T-helper 2 cell treated with Interferon-gamma antibody and Interleukin-4, amounts not matched to agents 5 μg/mL and 100 μg/mL, for 36 hours (primary cell): Measurements from ENCODE around the gene C1orf105.
"Not testable (repeated sequence)": the region's sequence is repeated elsewhere in the genome, so short reads cannot be mapped to it uniquely, and the experiment has no call there.

ENCODE experiments used
- DNase-seq: peaks from one replicate; pipeline ENCODE4 v3.0.0; 2021; ENCODE audit warnings: low spot score
- H3K27ac Mint-ChIP-seq: one replicate; pipeline ENCODE4 v1.8.0; 2021; ENCODE audit warnings: mild to moderate bottlenecking, mixed read lengths
- H3K27me3 Mint-ChIP-seq: one replicate; pipeline ENCODE4 v1.8.0; 2021; ENCODE audit warnings: low read depth, mixed read lengths
- H3K36me3 Mint-ChIP-seq: one replicate; pipeline ENCODE4 v1.8.0; 2021; ENCODE audit warnings: low read depth, mixed read lengths
- H3K4me1 Mint-ChIP-seq: one replicate; pipeline ENCODE4 v1.8.0; 2021; ENCODE audit warnings: low read depth, mixed read lengths
- H3K4me3 Mint-ChIP-seq: one replicate; pipeline ENCODE4 v1.8.0; 2022; ENCODE audit warnings: mild to moderate bottlenecking, moderate library complexity, mixed read lengths
- H3K9me3 Mint-ChIP-seq: one replicate; pipeline ENCODE4 v1.8.0; 2021; ENCODE audit warnings: mixed read lengths

C1orf105 gene

DNA sequence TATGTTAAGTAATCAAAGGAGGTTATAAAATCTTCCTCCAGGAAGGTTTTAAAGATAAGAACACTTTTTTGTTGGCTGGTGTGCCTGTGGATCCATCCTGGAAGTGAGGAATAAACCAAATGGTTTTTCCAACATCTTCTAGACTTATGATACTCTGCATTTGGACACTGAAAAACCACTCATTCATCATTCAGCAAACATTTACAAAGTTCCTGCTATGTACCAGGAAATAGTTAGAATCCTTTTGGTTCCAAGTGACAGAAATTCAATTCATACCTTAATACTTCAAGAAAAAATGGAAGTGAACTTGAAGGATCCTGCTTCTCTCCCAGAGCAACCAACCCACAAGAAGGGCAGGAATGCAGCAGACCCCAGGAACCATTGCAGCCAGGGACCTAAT lies 63.0 kb downstream of the C1orf105 start:
- Mint-ChIP-seq H3K27me3 (peaks cover 30% of the 10 kb centered on the region), H3K4me3 (no peak overlapping the region), H3K4me1 (peaks cover 8% of the 10 kb centered on the region), H3K36me3 (no peaks in the 10 kb centered on the region), H3K27ac (no peak overlapping the region), H3K9me3 (no peaks in the 10 kb centered on the region)
- no peak for DNase-seq

DNA sequence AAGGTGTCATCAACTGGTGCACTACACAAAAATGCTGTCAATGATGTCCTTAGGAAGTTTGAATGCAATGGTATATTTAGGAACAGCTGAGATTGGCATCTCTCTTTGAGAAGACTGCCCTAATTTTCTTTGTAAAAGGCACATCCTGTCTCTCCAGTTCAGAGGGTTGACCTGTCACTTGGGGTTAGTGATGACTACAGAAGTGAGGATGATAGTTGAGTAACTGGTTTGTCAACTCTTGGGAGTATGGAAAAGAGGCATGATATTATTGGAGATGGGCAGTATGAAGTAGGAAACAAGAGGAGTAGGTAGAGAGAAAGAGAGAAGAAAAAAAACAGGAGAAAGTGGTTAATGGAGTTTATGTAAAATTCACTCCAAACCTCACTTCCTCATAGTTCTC lies 63.8 kb downstream of the C1orf105 start:
- Mint-ChIP-seq H3K27ac (no peak overlapping the region), H3K4me1 (peaks cover 8% of the 10 kb centered on the region), H3K9me3 (no peaks in the 10 kb centered on the region), H3K4me3 (no peak overlapping the region), H3K36me3 (no peaks in the 10 kb centered on the region), H3K27me3 (peaks cover 38% of the 10 kb centered on the region)
- DNase-seq: no peak

- no peaks in the 10 kb centered on the region for H3K9me3 Mint-ChIP-seq
Measured at GRCh38 chr1:172485626-172486025, 65.1 kb downstream of the C1orf105 start.

GRCh38 chr1:172486805-172487454 lies 66.4 kb downstream of the C1orf105 start:
- DNase-seq: no peak
- Mint-ChIP-seq H3K27me3 (peaks cover 52% of the 10 kb centered on the region), H3K9me3 (no peaks in the 10 kb centered on the region), H3K27ac (no peak overlapping the region), H3K36me3 (no peaks in the 10 kb centered on the region), H3K4me1 (peaks cover 7% of the 10 kb centered on the region), H3K4me3 (no peak overlapping the region)

More at GRCh38 chr1:172485626-172486025, 65.1 kb downstream of the C1orf105 start:
- Mint-ChIP-seq H3K4me1 (peaks cover 7% of the 10 kb centered on the region), H3K36me3 (no peaks in the 10 kb centered on the region), H3K4me3 (no peak overlapping the region), H3K27me3 (peaks cover 46% of the 10 kb centered on the region), H3K27ac (no peak overlapping the region)
- DNase-seq: no peak

DNA sequence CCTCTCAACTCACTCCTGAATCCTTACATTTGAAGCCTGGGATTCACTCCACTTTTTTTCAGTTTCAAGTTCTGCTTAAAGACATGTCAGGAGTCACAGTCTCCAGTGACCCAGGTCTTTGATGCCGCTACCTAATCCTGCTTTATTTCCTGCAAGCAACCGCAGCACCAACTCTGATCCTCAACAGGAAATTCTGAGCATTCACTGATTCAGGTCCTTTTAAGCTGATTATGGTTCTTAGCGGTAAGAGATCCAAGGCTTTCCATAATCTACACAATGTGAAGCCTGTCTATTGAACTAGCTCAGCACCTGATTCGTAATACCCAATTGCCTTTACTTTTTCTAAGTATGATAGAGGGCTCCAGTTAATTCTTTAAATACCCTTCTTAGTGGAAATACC lies 67.1 kb downstream of the C1orf105 start:
- H3K27me3 Mint-ChIP-seq: peaks cover 54% of the 10 kb centered on the region
- DNase-seq: no peak
- H3K4me3 Mint-ChIP-seq: no peak overlapping the region
- H3K36me3 Mint-ChIP-seq: no peaks in the 10 kb centered on the region
- peaks cover 7% of the 10 kb centered on the region for H3K4me1 Mint-ChIP-seq
- no peaks in the 10 kb centered on the region for H3K9me3 Mint-ChIP-seq
- H3K27ac Mint-ChIP-seq: no peak overlapping the region

- H3K27ac Mint-ChIP-seq: no peak overlapping the region
- DNase-seq: no peak
- H3K36me3 Mint-ChIP-seq: no peaks in the 10 kb centered on the region
- no peak overlapping the region for H3K4me3 Mint-ChIP-seq
- H3K27me3 Mint-ChIP-seq: peaks cover 54% of the 10 kb centered on the region
- H3K9me3 Mint-ChIP-seq: no peaks in the 10 kb centered on the region
- H3K4me1 Mint-ChIP-seq: peaks cover 7% of the 10 kb centered on the region
Measured at GRCh38 chr1:172488393-172488792, 67.9 kb downstream of the C1orf105 start.

DNA sequence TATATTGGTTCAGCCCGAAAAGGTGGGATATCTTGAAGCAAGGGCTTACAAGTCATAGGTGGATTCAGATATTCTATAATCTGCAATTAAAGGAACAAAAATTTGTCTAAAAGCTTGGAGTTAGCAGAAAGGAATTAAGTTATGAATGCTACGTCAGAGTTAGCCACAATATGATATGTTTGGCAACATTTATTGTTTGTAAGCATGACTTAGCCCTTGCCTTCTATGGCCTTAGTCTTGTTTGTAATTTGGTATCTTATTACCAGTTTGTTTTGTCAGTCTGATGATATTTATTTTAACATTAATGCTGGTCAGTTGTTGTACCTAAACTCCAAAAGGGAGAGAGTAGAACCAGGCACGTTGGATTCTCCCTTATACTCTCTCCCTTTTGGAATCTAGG lies 69.4 kb downstream of the C1orf105 start:
- no peaks in the 10 kb centered on the region for H3K9me3 Mint-ChIP-seq
- H3K4me3 Mint-ChIP-seq: no peak overlapping the region
- H3K27ac Mint-ChIP-seq: no peak overlapping the region
- no peaks in the 10 kb centered on the region for H3K36me3 Mint-ChIP-seq
- peaks cover 5% of the 10 kb centered on the region for H3K4me1 Mint-ChIP-seq
- H3K27me3 Mint-ChIP-seq: peaks cover 58% of the 10 kb centered on the region
- no peak for DNase-seq

- no peaks in the 10 kb centered on the region for H3K36me3 Mint-ChIP-seq
- H3K9me3 Mint-ChIP-seq: no peaks in the 10 kb centered on the region
- no peak overlapping the region for H3K4me3 Mint-ChIP-seq
- H3K27ac Mint-ChIP-seq: no peak overlapping the region
- H3K4me1 Mint-ChIP-seq: peaks cover 5% of the 10 kb centered on the region
- DNase-seq: no peak
- H3K27me3 Mint-ChIP-seq: peaks cover 44% of the 10 kb centered on the region
Measured at GRCh38 chr1:172492421-172492820, 71.9 kb downstream of the C1orf105 start.

DNA sequence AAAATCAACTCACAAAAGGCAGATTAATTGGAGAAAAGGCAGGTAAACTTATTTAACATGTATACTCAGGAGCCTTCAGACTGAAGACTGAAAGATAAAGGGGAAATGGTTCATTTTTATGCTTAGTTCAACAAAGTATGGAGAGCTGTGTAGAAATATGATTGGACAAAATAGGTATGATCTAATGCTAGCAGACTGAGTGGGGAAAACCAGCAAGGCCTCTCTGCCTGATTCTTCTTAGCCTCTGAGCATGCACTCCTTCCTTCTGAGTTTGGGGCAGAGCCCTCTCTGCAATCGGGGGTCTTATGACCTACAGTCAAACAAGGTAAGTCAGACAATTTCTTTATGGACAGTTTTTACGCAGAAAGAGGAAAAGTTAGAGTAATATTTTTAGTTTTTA lies 73.7 kb downstream of the C1orf105 start:
- Mint-ChIP-seq H3K27me3 (peaks cover 29% of the 10 kb centered on the region), H3K9me3 (no peaks in the 10 kb centered on the region), H3K27ac (no peak overlapping the region), H3K4me3 (no peak overlapping the region), H3K4me1 (no peaks in the 10 kb centered on the region), H3K36me3 (no peaks in the 10 kb centered on the region)
- no peak for DNase-seq

DNA sequence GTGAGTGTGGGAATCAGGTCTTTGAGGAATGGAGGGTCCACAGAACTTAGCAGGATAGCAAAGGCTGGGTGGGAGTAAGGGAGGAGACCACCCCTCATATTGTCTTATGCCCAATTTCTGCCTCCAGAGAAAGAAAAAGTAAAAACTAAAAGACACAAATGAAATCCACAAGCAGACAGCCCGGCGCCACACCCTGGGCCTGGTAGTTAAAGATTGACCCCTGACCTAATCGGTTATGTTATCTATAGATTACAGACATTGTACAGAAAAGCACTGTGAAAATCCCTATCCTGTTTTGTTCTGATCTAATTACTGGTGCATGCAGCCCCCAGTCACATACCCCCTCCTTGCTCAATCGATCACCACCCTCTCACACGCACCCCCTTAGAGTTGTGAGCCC lies 75.6 kb downstream of the C1orf105 start:
- not testable (repeated sequence) for H3K4me1 Mint-ChIP-seq, H3K9me3 Mint-ChIP-seq

DNA sequence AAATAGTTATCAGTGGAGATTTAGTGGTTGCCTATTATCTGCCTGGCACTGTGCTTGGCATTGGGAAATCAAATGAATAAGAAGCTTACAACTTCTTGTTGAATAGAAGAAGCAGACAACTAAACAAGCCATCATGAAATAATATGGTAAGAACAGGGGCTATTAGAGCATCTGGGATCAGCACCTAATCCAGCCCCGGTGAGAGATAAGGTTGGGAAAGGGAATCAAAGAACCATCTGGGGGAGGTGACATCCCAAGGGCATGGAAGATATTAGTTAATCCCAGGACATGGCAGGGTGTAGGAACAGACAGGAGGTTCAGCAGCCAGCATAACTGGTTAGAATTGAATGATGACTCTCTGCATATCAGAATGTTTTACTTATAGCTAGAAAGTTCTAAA lies 76.2 kb downstream of the C1orf105 start:
- no peak for DNase-seq
- peaks cover 14% of the 10 kb centered on the region for H3K27me3 Mint-ChIP-seq
- H3K36me3 Mint-ChIP-seq: no peaks in the 10 kb centered on the region
- no peaks in the 10 kb centered on the region for H3K4me1 Mint-ChIP-seq
- H3K4me3 Mint-ChIP-seq: no peak overlapping the region
- H3K27ac Mint-ChIP-seq: no peak overlapping the region
- no peaks in the 10 kb centered on the region for H3K9me3 Mint-ChIP-seq

More for the DNA sequence above, 75.6 kb downstream of the C1orf105 start:
- peaks cover 18% of the 10 kb centered on the region for H3K27me3 Mint-ChIP-seq
- H3K4me3 Mint-ChIP-seq, H3K27ac Mint-ChIP-seq, H3K36me3 Mint-ChIP-seq, DNase-seq: not testable (repeated sequence)

DNA sequence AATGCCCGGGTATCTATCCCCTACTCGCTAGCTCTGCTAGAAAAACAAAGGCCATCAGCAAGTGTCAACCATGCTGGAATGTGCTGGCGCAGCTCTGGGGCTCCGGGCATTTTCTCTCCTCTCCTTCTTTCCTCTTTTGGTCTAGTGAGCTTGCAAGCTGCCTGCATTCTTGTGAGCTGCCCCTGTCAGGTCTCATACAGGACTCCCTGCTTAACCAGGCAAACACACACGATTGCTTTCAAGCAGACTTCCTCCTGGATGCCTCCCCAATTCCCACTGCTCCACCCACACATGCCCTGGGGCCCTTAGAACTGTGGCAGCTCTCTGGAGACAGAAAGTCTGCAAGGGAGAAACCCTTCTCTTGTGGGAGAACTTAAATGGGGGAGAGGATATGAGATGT lies 76.7 kb downstream of the C1orf105 start:
- Mint-ChIP-seq H3K4me1 (no peaks in the 10 kb centered on the region), H3K36me3 (no peaks in the 10 kb centered on the region), H3K9me3 (no peaks in the 10 kb centered on the region), H3K27ac (no peak overlapping the region), H3K27me3 (peaks cover 10% of the 10 kb centered on the region), H3K4me3 (no peak overlapping the region)
- DNase-seq: no peak

- Mint-ChIP-seq H3K27me3 (peaks cover 10% of the 10 kb centered on the region), H3K27ac (no peak overlapping the region), H3K36me3 (no peaks in the 10 kb centered on the region)
Measured at GRCh38 chr1:172498857-172499256, 78.4 kb downstream of the C1orf105 start.

DNA sequence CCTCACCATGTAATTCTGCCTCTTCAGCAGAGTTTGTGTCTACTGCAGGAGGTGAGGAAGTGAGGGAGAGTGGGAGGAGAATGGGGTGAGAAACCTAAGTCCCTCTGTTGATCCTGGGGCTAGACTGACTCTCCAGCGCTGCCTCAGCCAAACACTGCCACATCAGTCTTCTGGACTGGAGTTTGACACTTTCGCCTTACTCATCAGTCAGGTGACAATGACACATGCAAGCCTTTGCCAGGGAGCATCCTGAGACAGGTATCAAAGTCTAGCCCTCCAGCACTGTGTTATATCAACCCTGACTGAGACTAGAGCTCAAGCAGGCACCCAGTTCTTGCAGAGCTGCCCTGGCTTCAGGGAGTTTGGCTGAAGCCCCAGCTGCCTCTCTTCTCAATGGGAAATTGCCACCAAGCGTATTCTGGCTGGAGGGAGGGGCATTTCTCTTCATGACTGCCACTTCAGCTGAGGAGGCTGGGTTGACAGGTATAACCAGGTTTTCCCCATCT lies 79.2 kb downstream of the C1orf105 start:
- Mint-ChIP-seq H3K9me3 (no peaks in the 10 kb centered on the region), H3K4me1 (no peaks in the 10 kb centered on the region)

More at GRCh38 chr1:172498857-172499256, 78.4 kb downstream of the C1orf105 start:
- Mint-ChIP-seq H3K4me3 (no peak overlapping the region), H3K9me3 (no peaks in the 10 kb centered on the region), H3K4me1 (no peaks in the 10 kb centered on the region)
- DNase-seq: no peak

DNA sequence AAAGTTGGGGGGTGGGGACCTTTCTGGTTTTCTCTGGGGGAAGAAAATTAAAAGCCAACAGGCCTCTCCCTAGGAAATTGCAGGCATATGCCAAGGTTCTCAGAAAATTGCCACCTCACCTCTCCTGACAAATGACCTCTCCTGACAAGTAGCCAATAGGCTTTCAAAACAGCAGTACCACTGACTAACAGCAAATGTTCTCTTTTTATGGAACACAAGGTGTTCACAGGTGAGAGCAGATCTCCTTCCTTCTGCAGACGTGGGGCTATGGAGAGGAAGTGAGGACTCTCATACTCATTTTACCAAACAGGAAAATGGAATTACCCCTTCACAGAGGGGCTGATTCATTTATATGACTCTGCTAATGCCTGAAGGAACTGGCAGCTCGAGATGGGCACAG lies 79.7 kb downstream of the C1orf105 start:
- H3K27me3 Mint-ChIP-seq: peaks cover 17% of the 10 kb centered on the region
- no peak for DNase-seq
- H3K4me1 Mint-ChIP-seq: no peaks in the 10 kb centered on the region
- no peak overlapping the region for H3K27ac Mint-ChIP-seq
- H3K9me3 Mint-ChIP-seq: no peaks in the 10 kb centered on the region
- H3K36me3 Mint-ChIP-seq: no peaks in the 10 kb centered on the region
- H3K4me3 Mint-ChIP-seq: no peak overlapping the region

More for the DNA sequence above, 79.2 kb downstream of the C1orf105 start:
- Mint-ChIP-seq H3K36me3 (no peaks in the 10 kb centered on the region), H3K27ac (no peak overlapping the region), H3K27me3 (peaks cover 15% of the 10 kb centered on the region), H3K4me3 (no peak overlapping the region)
- DNase-seq: no peak
